ENCODE data around the gene NFIC.
A peak's percentile ranks its signal among the peaks of the same experiment; 100 is the strongest.
"Not testable (repeated sequence)": the region's sequence is repeated elsewhere in the genome, so short reads cannot be mapped to it uniquely, and the experiment has no call there.

NFIC gene

GRCh38 chr19:3365836-3366752, at the start of gene NFIC:
TSS of gene NFIC (plus strand) at chr19:3366583. CDS start at chr19:3366637, 54 bp downstream.
- DNase-seq, result peak; percentile 47

- no peak for DNase-seq
Observed at GRCh38 chr19:3316659-3317207, 49.6 kb upstream of the NFIC start.

- no peak for DNase-seq
Observed at GRCh38 chr19:3319643-3320353, 46.6 kb upstream of the NFIC start.

GRCh38 chr19:3320354-3320670, 46.1 kb upstream of the NFIC start:
- DNase-seq, result no peak

- DNase-seq, result no peak
Observed at GRCh38 chr19:3320853-3321252, 45.5 kb upstream of the NFIC start.

GRCh38 chr19:3321696-3322095, 44.7 kb upstream of the NFIC start:
- DNase-seq, result no peak

- DNase-seq, result no peak
Observed at GRCh38 chr19:3322199-3322978, 44.0 kb upstream of the NFIC start.

GRCh38 chr19:3323026-3323425, 43.4 kb upstream of the NFIC start:
- DNase-seq, result no peak

- no peak for DNase-seq
Observed at GRCh38 chr19:3323658-3324057, 42.7 kb upstream of the NFIC start.

- no peak for DNase-seq
Observed at GRCh38 chr19:3324405-3324856, 42.0 kb upstream of the NFIC start.

- no peak for DNase-seq
Observed at GRCh38 chr19:3325451-3325850, 40.9 kb upstream of the NFIC start.

GRCh38 chr19:3328743-3329142, 37.6 kb upstream of the NFIC start:
- no peak for DNase-seq

- DNase-seq, result no peak
Observed at GRCh38 chr19:3330047-3330446, 36.3 kb upstream of the NFIC start.

- not testable (repeated sequence) for DNase-seq
Observed at GRCh38 chr19:3332232-3332631, 34.2 kb upstream of the NFIC start.

GRCh38 chr19:3333020-3333583, 33.3 kb upstream of the NFIC start:
- no peak for DNase-seq

GRCh38 chr19:3333662-3334061, 32.7 kb upstream of the NFIC start:
- DNase-seq, result no peak

- not testable (repeated sequence) for DNase-seq
Observed at GRCh38 chr19:3334749-3335430, 31.5 kb upstream of the NFIC start.

- no peak for DNase-seq
Observed at GRCh38 chr19:3335431-3336350, 30.7 kb upstream of the NFIC start.

GRCh38 chr19:3336351-3336679, 30.1 kb upstream of the NFIC start:
- DNase-seq, result no peak

- DNase-seq, result peak; percentile 68
Observed at GRCh38 chr19:3336680-3337523, 29.5 kb upstream of the NFIC start.
